Endometrial microvascular endothelial cells (primary cell): Measurements from ENCODE around the gene PARL. TPM values are rescaled to one million over a fixed set of nuclear protein-coding genes. Genes with fewer than 3 reads are reported as not detected.
"Not testable (repeated sequence)": the region's sequence is repeated elsewhere in the genome, so short reads cannot be mapped to it uniquely, and the experiment has no call there.

Source experiments
- in situ Hi-C: cut with HindIII; loops from 2 replicates; pipeline ENCODE4 v1.10.0; 2017; ENCODE audit warnings: low sequenced_read_pairs, low pct_unique_long_range_greater_than_20kb; ENCODE audit errors: inconsistent ontology term
- total RNA-seq: library from RNA; depleted of rRNA; stranded (reverse); fragments of >200 nt; gene quantifications from one replicate; pipeline ENCODE4 v1.2.3, GENCODE V29; 2015; ENCODE audit errors: inconsistent ontology term

The PARL gene
- total RNA-seq, 1 donor from 2014 or later, result 37.4 TPM

DNA sequence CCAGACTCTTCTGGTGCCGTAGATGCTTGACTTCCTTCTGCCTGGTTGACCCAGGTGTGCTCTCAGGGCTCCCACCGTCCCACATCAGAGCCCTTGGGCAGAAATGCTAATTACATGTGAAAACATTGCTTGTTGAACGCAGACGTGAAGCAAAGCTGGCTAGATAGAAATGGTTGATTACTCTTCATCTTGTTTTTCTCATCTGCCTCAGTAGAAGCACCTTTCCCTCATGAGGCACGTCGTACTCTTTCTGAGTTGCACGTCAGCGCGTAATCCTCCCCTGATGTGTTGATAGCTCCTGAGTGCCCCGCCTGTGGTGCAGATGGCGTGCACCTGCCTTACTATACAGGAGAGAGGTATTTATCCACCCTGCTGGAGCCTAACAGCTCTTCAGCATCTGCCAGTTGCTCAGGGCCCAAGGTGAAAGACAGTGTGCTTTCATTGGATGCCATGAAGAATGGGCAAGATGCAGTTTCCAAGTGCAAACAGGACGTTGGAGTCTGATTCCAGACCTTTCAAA lies 77.4 kb downstream of the PARL start:
- in situ Hi-C loops, result no loop called here

DNA sequence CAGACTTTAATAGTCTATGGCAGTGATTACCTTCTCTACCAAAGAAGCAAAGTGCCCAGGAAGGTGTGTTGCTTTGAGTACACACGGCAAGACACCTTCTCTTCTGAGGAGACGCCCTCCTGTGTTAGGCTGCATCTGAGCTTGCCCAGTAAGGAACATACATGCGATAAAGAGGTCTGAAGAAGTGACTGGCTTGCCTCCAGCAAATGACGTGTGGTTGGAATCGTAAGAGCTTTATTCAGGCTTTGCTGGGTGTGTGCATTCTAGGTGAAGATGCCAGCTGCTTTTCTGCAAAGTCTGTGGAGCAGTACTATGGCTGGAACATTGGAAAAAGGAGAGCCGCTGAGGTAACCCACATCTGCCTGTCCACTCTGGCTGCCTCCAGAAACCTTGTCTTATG lies 81.7 kb downstream of the PARL start:
- in situ Hi-C loops, result no loop called here

DNA sequence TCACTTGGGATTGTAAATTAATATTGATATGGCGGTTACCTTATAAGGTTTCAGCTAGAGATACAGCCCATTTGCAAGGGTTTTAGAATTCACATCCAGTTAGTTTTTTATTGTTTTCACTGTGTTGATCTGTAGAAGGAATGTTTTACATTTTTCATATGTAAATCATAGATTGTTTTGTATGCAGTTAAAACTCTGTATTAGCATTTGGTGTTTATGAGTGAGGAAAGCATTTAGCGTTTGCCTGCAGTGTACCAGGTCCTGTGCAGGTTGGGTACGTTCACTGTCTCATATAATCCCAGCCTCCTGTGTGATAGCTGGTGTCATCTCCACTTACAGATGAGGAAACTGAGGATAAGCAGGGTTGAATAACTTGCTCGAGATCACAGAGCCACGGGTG lies 83.1 kb downstream of the PARL start:
- in situ Hi-C loops, result no loop called here

DNA sequence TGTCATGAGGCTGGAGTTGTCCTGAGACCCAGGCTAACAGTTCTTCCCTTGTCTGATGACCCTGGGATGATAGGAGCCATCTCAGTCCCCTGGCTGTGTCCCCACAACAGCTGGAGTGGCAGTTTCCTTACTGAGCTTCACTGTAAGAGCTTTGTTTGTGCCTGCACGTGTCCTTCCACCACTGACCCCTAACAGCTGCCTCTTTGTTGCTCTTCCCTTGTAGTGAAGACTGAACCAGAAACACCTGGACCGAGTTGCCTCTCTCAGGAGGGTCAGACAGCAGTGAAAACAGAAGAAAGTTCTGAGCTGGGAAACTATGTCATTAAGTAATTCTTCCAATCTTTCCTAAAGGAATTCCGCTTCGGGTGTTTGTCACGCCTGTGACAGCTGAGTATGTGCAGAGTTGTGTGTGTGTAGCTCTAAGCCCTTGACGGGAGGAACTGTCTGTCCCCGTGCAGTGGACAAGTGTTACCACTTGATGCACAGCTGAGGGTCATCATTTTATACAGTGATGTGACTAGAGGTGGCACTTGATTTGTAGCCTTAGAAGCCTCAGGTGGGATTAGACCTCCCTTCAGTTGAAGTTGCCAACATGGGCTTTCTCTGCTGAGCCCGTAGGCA lies 84.3 kb downstream of the PARL start:
- in situ Hi-C loops, result no loop called here

DNA sequence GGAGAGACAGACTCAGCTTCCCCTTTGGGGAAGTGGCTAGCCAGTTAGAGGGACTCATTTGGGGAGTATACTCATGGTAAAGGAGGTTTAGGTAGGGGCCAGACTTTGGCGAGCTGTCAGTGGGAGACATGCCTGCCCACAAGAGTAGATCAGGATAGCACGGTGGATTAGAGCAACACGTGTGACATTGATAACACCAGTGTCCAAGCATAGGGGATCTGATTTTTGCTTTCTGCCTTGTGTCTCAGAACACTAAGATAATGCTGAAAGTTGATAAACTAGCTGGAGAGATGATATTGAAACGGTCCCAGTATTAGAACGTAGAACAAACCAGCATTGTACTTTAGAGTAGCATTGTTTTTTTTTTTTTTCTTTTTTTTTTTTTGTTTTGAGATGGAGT lies 85.2 kb downstream of the PARL start:
- in situ Hi-C loops, result no loop called here

DNA sequence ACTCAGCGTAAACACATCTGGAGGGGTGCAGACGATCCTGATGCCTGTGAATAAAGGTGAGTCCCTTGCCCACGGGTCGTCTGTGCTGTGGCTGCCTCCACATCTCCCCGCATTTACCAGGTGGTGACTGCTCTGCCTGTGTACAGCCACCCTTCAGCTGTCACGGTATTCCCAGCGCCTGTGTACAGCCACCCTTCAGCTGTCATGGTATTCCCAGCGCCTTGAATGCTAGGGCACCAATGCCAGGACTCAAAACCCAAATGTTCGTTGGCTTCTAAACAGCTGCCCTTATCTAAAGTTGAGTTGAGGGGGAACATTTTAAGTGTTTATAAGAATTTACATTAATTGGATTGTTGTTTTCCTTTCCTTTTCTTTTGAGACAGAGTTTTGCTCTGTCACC lies 86.7 kb downstream of the PARL start:
- in situ Hi-C loops, result no loop called here

DNA sequence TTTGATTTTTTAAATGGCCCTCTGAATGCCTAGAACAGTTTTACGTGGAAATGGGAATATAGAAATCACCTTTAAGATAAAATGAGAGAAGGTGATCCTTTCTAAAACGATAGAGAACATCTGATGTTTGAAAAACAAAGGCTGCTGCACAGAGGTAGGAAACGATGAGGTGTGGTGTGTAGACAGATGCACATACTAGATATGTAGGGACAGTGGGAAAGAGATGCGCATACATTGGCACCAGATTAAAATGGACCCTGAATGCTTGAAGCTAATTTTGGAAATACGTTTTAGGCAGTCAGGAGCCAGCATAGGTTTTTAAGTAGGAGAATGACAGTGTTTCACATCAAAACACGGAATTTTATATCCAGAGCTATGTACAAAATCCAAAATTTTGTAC lies 88.3 kb downstream of the PARL start:
- in situ Hi-C loops, result no loop called here

DNA sequence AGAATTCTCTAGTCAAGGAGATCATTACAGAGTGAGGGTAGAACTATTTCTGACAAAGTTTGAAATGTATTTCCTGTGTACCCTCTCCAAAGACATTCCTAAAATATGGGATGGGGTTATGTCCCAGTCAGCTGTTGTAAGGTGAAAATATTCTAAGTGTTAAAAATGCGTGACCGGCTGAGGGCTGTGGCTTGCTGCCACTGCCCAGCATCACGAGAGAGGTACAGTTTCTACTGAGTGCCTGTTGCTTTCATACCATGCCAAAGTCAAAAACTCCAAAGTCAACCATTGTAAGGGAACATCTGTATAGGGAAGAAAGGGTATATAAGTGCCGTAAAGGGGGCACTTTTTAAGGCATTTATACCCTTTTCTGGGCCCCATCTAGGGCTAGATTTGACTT lies 90.2 kb downstream of the PARL start:
- in situ Hi-C loops, result no loop called here

DNA sequence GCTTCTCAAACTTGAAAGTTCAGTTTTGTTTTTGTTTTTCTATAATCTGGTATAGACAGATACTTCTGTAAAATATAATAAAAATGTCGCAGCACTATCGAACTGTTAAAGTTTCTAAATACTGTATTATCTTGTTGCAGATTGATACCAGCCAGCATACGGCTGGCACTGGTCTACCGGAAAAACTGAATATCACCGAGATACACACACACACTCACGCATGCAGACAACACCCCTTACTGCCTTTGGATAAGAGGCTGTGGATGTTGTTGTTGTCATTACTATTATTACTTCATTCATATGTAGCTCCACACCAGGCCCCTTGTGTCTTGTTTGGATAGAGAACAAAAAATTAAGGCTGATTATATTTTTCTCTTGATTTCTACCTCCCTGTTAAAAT lies 91.7 kb downstream of the PARL start:
- in situ Hi-C loops, result no loop called here

DNA sequence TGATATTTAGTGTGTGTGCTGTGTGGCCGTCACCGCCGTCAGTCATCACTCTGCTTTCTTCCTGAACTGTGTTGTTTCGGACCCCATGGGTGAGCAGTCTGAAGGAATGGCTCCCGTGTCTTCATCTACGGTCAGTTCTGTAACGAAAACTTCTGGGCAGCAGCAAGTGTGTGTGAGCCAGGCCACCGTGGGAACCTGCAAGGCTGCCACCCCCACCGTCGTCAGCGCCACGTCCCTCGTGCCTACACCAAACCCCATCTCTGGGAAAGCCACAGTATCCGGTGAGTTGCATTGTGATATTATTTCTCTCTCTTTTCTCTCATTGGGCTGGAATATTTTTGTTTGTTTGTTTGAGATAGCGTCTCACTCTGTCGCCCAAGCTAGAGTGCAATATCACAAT lies 94.0 kb downstream of the PARL start:
- in situ Hi-C loops, result no loop called here

DNA sequence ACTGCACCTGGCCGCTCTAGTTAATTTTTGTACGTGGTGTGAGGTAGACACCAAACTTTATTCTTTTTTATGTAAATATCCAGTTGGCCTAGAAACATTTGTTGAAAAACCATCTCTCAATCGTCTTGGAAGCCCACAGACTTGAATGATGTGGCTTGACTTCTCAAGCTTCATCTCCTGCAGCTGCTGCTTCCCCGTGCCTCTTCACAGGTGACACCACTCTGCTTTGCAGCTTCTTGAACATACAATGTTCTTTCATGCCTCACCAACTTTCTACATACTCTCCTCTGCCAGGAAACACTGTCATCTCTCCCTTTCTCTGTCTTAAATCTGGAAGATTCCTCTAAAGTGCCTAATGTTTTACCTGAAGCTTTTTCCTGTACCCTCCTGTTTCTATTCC lies 94.9 kb downstream of the PARL start:
- in situ Hi-C loops, result no loop called here

DNA sequence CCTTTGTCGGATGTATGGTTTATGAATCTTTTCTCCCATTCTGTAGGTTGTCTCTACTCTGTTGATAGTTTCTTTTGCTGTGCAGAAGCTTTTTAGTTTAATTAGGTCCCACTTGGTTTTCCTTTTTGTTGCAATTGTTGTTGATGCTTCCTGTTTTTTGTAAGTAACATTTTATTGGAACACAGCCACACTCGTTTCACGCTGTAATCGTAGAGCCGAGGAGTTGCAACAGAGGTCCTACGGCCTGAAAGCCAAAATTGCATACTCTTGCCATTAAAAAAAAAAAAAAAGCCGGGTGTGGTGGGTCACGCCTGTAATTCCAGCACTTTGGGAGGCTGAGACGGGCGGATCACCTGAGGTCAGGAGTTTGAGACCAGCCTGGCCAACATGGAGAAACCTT lies 100.2 kb downstream of the PARL start:
- in situ Hi-C loops, result not testable (repeated sequence)

DNA sequence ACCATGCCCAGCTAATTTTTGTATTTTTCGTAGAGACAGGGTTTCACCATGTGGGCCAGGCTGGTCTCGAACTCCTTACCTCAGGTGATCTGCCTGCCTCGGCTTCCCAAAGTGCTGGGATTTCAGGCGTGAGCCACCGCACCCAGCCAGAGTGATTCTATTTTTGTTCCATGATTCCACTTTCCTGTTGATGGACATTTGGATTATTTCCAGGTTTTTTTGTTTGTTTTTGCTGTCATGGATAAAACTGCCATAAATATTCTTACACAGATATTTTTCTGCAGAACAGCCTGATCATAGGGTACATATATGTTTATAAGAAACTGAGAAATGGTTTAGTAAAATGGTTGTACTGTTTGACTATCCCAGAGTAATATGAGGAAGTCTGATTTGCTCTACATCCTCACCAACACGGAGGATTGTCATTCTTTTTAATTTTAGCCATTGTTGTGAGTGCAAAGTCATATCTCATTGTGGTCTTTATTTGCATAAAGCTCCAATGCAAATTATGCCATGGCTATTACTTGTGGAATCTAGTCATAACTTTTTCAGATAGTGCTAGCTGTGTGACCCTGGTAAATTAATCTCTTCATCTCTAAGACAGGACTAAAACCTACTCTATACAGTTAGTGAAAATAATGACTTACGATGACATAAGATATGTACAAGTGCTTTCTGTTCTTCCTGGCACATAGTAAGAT lies 102.0 kb downstream of the PARL start:
- in situ Hi-C loops, result no loop called here

DNA sequence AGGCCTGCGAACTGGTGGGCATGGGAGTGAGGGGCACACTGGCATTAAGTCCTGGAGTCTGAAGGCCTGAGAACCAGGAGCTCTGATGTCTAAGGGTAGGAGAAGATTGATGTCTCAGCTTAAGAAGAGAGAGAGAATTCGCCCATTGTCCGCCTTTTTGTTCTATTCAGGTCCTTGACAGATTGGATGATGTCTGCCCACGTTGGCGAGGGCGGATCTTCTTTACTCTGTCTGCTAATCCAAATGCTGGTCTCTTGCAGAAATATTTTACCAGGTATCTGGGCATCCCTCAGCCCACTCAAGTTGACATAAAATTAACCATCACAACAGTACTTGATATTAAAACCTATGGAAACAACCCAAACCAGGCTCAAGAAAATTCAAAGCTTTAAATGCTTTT lies 103.4 kb downstream of the PARL start:
- in situ Hi-C loops, result no loop called here

DNA sequence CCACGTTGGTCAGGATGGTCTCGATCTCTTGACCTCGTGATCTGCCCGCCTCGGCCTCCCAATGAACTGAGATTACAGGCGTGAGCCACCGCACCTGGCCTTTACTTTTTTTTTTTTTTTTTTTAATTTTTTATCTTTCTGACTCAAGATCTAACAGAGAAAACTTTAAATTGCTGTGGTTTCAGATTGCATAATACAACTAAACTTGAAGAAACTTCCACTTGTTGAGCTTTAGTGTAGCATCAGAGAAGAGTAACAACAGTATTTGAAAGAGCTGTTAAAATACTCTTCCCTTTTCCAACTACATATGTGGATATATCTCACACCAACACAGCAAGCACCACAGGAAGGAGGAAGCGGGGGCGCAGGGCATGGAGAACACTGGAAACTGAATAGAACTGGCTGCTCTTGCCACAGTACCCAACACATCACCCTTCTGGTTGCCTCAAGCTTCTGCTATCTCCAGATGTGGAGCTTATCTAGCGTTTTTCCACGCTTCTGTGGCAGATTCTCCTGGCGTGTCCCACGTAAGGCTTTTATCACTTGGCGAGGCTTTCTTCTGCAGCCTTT lies 104.7 kb downstream of the PARL start:
- in situ Hi-C loops, result no loop called here

Other genes starting within 250 kb of the PARL start
- 25.2 TPM for gene KLHL24, start 249.3 kb downstream of the PARL start, total RNA-seq
- gene YEATS2, start 187.1 kb downstream of the PARL start, total RNA-seq, result 31.2 TPM
- gene MAP6D1, start 59.3 kb downstream of the PARL start, total RNA-seq, result 4.0 TPM
- gene ABCC5, start 133.0 kb upstream of the PARL start, total RNA-seq, result 7.0 TPM
- gene HTR3D, start 146.9 kb upstream of the PARL start, total RNA-seq, result not detected
- not detected for gene HTR3C, start 168.2 kb upstream of the PARL start, total RNA-seq
- gene HTR3E, start 212.2 kb upstream of the PARL start, total RNA-seq, result not detected